ENCODE data around the gene SNX15.

The SNX15 gene

DNA sequence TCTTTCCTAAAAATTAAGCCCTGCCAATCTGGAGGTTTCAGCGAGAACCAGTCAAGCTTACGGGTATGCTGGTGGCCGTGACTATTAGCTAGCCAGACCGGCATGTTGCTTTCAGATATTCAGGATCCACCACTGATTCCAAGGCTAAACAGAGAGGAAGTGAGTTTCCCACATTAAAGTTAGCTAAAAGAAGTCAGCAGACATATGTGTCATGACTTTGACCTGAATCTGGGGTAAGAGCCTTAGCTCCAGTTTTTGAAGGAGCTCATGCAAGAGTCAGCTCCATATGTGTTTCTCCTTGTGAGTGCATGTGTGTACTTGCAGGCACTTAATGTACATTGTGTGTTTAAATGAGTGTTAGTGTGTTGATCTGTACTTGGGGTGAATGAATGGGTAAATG is 58.2 kb downstream of the SNX15 start:
- no peak for DNase-seq

DNA sequence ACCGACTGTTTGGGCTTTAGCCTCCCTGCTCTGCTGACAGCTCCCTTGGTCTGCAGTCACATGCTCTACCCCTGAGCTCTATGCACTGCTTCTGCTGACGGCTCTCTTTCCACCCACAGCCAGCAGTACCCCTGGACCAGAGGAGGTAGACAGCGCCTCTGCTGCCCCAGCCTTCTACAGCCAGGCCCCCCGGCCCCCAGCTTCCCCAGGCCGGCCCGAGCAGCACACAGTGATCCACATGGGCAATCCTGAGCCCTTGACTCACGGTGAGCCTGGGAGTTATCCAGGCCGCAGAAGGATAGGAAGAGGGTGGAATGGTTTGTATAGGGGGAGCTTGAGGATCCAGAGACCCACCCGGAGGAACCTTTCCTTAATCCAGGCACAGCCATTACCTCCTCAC is 59.6 kb downstream of the SNX15 start:
- no peak for DNase-seq

DNA sequence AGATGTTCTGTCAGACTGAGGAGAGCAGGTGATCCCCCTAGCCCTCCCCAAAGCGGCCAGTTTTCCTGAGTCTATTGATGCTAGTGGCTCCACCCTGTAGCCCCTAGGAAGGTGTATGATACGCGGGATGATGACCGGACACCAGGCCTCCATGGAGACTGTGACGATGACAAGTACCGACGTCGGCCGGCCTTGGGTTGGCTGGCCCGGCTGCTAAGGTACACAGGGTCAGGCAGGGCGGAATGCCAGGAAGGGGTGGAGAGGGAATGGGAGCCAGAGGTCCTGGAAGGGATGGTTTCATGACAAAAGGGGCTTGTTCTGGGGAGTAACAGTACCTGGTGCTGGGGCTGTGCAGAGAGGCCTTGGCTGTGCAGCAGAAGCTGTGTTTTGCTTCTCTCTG is 60.0 kb downstream of the SNX15 start:
- no peak for DNase-seq

DNA sequence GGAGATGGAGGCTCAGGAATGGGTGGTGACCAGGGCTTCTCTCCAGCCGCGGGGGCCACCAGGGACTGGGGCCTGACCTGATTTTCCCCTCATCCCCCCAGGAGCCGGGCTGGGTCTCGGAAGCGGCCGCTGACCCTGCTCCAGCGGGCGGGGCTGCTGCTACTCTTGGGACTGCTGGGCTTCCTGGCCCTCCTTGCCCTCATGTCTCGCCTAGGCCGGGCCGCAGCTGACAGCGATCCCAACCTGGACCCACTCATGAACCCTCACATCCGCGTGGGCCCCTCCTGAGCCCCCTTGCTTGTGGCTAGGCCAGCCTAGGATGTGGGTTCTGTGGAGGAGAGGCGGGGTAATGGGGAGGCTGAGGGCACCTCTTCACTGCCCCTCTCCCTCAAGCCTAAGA is 60.6 kb downstream of the SNX15 start:
- DNase-seq, result no peak

DNA sequence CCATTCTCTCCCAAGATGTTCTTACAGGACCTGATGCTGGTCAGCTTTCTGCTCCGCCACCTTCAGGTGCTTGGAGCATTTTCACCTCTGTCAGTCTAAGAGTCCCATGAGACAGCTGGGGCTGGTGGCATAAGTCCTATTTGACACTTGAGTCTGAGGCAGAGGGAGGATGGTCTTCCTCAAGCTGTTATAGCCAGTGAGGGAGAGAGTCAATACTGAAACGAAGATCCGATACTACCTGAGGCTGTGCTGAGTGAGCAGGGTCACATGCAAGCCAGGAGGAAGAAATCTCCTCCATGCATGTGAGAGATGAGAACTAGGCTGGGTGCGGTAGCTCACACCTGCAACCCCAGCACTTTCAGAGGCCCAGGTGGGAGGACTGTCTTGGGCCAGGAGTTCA is 62.4 kb downstream of the SNX15 start:
- no peak for DNase-seq

All from T-helper 1 cell (primary cell).